ENCODE results near the gene TNFSF13. TPM values are rescaled to one million over a fixed set of nuclear protein-coding genes. Genes with fewer than 3 reads are reported as not detected.
A peak's percentile ranks its signal among the peaks of the same experiment; 100 is the strongest.

TNFSF13 gene
- polyA plus RNA-seq, 2 donors, result 5.4 to 5.6 TPM

DNA sequence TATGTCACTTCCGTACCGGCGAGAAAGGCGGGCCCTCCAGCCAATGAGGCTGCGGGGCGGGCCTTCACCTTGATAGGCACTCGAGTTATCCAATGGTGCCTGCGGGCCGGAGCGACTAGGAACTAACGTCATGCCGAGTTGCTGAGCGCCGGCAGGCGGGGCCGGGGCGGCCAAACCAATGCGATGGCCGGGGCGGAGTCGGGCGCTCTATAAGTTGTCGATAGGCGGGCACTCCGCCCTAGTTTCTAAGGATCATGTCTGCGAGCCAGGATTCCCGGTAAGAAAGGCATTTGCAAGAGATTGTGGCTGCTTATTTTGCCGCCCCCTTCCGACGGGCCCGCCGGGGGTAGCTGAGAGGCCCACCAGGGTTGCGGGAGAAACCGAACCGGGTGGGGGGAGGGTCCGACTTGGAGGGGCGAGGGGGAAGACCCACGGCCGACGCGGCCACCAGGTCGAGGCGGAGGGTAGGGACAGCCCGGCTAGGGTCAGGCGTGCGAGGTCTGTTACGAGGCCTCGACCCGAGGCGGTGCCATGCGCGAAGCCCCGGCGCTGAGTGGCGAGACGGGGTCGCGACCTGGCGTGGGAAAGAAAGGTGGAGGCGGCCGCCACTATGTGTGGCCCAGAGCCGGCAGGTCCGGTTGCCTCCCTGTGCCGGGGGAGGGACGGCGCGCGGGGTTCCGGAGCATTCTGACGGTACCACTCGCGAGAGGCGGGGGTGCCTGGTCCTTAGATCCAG lies 14.2 kb downstream of the TNFSF13 start:
- Histone ChIP-seq H3K9me3 (ENCODE audit: control insufficient read depth in 2 of 2, insufficient read depth in 1 of 2, low read depth in 1 of 2, low read length in 1 of 2) (no peaks in the 10 kb centered on the region), H3K4me1 (ENCODE audit: control insufficient read depth in 2 of 2, insufficient read depth in 2 of 2, low read length in 1 of 2) (peaks cover 0 to 7% of the 10 kb centered on the region in 2 donors), H3K27ac (ENCODE audit: low read depth in 2 of 2, low read length in 1 of 2) (peak overlapping the region; percentile 97 to 98), H3K27me3 (ENCODE audit: control insufficient read depth in 1 of 2, insufficient read depth in 2 of 2, low read length in 2 of 2) (no peaks in the 10 kb centered on the region), H3K36me3 (ENCODE audit: control insufficient read depth in 2 of 2, insufficient read depth in 2 of 2, low read length in 1 of 2) (peaks cover 22 to 40% of the 10 kb centered on the region in 2 donors), H3K4me3 (ENCODE audit: low read depth in 1 of 2, low read length in 2 of 2) (peak overlapping the region; percentile 97 to 99)
- WGBS, 2 donors, result 0 to 1% methylated on average over 72 to 73 of the region's 73 CpGs

GRCh38 chr17:7573324-7574080 lies 15.0 kb downstream of the TNFSF13 start:
- Histone ChIP-seq H3K27me3 (ENCODE audit: control insufficient read depth in 1 of 2, insufficient read depth in 2 of 2, low read length in 2 of 2) (no peaks in the 10 kb centered on the region), H3K4me1 (ENCODE audit: control insufficient read depth in 2 of 2, insufficient read depth in 2 of 2, low read length in 1 of 2) (peaks cover 0 to 7% of the 10 kb centered on the region in 2 donors), H3K4me3 (ENCODE audit: low read depth in 1 of 2, low read length in 2 of 2) (peak overlapping the region; percentile 97 to 99), H3K36me3 (ENCODE audit: control insufficient read depth in 2 of 2, insufficient read depth in 2 of 2, low read length in 1 of 2) (peaks cover 26 to 44% of the 10 kb centered on the region in 2 donors), H3K9me3 (ENCODE audit: control insufficient read depth in 2 of 2, insufficient read depth in 1 of 2, low read depth in 1 of 2, low read length in 1 of 2) (no peaks in the 10 kb centered on the region), H3K27ac (ENCODE audit: low read depth in 2 of 2, low read length in 1 of 2) (peak overlapping the region; percentile 97 to 98)
- 0% methylated on average over 43 to 71 of the region's 71 CpGs for WGBS, 2 donors

DNA sequence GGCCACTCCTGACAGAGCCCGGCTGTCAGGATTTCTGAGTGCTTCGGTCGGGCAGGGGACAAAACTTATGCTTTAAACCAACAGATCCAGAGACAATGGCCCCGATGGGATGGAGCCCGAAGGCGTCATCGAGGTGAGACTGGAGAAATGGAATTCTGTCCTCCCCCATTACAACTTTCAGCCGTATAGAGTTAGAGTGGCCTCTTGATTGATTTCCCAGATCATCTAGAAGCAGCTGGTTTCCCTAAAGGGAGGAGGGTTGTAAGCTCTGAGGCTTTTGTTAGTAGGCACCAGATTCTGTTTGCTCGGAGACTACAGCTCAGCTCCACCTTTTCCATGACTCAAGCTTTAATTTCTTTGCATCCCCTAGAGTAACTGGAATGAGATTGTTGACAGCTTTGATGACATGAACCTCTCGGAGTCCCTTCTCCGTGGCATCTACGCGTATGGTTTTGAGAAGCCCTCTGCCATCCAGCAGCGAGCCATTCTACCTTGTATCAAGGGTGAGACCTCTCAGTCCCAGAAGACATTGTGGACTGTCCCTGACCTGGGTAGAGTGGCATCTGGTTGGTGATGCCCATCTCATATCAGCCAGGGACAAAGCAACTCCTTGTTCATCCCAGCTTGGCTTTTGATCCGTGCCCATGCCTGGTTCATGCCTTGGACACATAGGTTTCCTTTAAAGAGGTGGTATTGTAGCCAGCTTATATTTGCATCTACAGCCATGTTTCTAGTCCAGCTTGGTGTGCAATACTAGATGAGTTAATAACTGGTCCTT lies 15.8 kb downstream of the TNFSF13 start:
- Histone ChIP-seq H3K4me1 (ENCODE audit: control insufficient read depth in 2 of 2, insufficient read depth in 2 of 2, low read length in 1 of 2) (peaks cover 0 to 11% of the 10 kb centered on the region in 2 donors), H3K9me3 (ENCODE audit: control insufficient read depth in 2 of 2, insufficient read depth in 1 of 2, low read depth in 1 of 2, low read length in 1 of 2) (no peaks in the 10 kb centered on the region), H3K36me3 (ENCODE audit: control insufficient read depth in 2 of 2, insufficient read depth in 2 of 2, low read length in 1 of 2) (peaks cover 24 to 49% of the 10 kb centered on the region in 2 donors), H3K27ac (ENCODE audit: low read depth in 2 of 2, low read length in 1 of 2) (peak overlapping the region; percentile 97 to 98), H3K27me3 (ENCODE audit: control insufficient read depth in 1 of 2, insufficient read depth in 2 of 2, low read length in 2 of 2) (no peaks in the 10 kb centered on the region), H3K4me3 (ENCODE audit: low read depth in 1 of 2, low read length in 2 of 2) (peak overlapping the region; percentile 97 to 99)
- WGBS, 2 donors, result 12 to 14% methylated on average over 15 of the region's 15 CpGs

DNA sequence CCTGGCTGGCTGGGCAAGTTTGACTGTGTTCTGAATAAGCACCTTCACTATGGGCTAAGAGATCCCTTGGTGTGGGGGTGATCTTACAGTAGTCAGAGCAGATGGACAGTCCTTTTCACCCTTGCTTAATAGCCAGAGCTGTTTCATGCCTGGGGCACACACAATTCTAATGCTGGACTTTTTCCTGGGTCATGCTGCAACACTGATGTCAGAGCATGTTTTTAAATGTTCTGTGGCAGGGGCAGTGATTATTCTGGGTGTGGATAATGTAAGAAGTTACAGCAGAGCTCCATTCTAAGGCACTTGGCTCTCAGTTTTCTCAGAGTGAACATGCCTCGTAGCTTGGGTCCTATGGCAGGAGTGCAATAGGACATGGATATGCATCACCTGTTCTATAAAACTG lies 16.9 kb downstream of the TNFSF13 start:
- Histone ChIP-seq H3K27me3 (ENCODE audit: control insufficient read depth in 1 of 2, insufficient read depth in 2 of 2, low read length in 2 of 2) (no peaks in the 10 kb centered on the region), H3K27ac (ENCODE audit: low read depth in 2 of 2, low read length in 1 of 2) (peak overlapping the region; percentile 65 to 98), H3K4me3 (ENCODE audit: low read depth in 1 of 2, low read length in 2 of 2) (peak overlapping the region in 1 of 2 donors; percentile 20), H3K9me3 (ENCODE audit: control insufficient read depth in 2 of 2, insufficient read depth in 1 of 2, low read depth in 1 of 2, low read length in 1 of 2) (no peaks in the 10 kb centered on the region), H3K4me1 (ENCODE audit: control insufficient read depth in 2 of 2, insufficient read depth in 2 of 2, low read length in 1 of 2) (peaks cover 0 to 18% of the 10 kb centered on the region in 2 donors), H3K36me3 (ENCODE audit: control insufficient read depth in 2 of 2, insufficient read depth in 2 of 2, low read length in 1 of 2) (peaks cover 24 to 44% of the 10 kb centered on the region in 2 donors)
- WGBS, 2 donors, result 48 to 63% methylated on average over 1 of the region's 1 CpG

- no peaks in the 10 kb centered on the region for H3K27me3 ChIP-seq (ENCODE audit: control insufficient read depth in 1 of 2, insufficient read depth in 2 of 2, low read length in 2 of 2)
- WGBS, 2 donors, result 62 to 70% methylated on average over 7 of the region's 7 CpGs
- peaks cover 0 to 23% of the 10 kb centered on the region in 2 donors for H3K4me1 ChIP-seq (ENCODE audit: control insufficient read depth in 2 of 2, insufficient read depth in 2 of 2, low read length in 1 of 2)
- peak overlapping the region; percentile 14 to 98 for H3K27ac ChIP-seq (ENCODE audit: low read depth in 2 of 2, low read length in 1 of 2)
- H3K9me3 ChIP-seq (ENCODE audit: control insufficient read depth in 2 of 2, insufficient read depth in 1 of 2, low read depth in 1 of 2, low read length in 1 of 2), result no peaks in the 10 kb centered on the region
- H3K4me3 ChIP-seq (ENCODE audit: low read depth in 1 of 2, low read length in 2 of 2), result peak overlapping the region in 1 of 2 donors; percentile 20
- H3K36me3 ChIP-seq (ENCODE audit: control insufficient read depth in 2 of 2, insufficient read depth in 2 of 2, low read length in 1 of 2), result peaks cover 24 to 42% of the 10 kb centered on the region in 2 donors
These were observed 17.4 kb downstream of the TNFSF13 start for GRCh38 chr17:7575959-7576358.

DNA sequence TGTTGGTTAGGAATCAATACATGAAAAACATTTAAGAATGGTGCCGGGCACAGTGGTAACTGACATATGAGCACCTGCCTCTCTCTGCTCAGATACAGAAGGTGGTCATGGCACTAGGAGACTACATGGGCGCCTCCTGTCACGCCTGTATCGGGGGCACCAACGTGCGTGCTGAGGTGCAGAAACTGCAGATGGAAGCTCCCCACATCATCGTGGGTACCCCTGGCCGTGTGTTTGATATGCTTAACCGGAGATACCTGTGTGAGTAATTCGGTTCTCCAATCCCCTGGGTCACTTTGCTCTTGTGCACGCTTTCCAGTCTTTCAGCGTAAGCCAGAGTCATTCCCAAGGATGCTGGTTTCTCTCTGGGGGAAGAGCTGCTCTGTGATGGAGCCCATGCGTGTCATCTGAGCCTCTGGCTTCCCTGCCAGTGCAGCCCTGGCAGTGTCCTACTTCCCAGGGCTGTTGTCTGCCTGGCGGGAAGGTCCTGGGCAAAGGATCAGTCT lies 17.9 kb downstream of the TNFSF13 start:
- no peaks in the 10 kb centered on the region for H3K9me3 ChIP-seq (ENCODE audit: control insufficient read depth in 2 of 2, insufficient read depth in 1 of 2, low read depth in 1 of 2, low read length in 1 of 2)
- H3K27me3 ChIP-seq (ENCODE audit: control insufficient read depth in 1 of 2, insufficient read depth in 2 of 2, low read length in 2 of 2), result no peaks in the 10 kb centered on the region
- H3K36me3 ChIP-seq (ENCODE audit: control insufficient read depth in 2 of 2, insufficient read depth in 2 of 2, low read length in 1 of 2), result peaks cover 24 to 42% of the 10 kb centered on the region in 2 donors
- 78 to 81% methylated on average over 14 of the region's 14 CpGs for WGBS, 2 donors
- H3K4me1 ChIP-seq (ENCODE audit: control insufficient read depth in 2 of 2, insufficient read depth in 2 of 2, low read length in 1 of 2), result peaks cover 0 to 26% of the 10 kb centered on the region in 2 donors
- no peak overlapping the region for H3K4me3 ChIP-seq (ENCODE audit: low read depth in 1 of 2, low read length in 2 of 2)
- H3K27ac ChIP-seq (ENCODE audit: low read depth in 2 of 2, low read length in 1 of 2), result peak overlapping the region in 1 of 2 donors; percentile 61

DNA sequence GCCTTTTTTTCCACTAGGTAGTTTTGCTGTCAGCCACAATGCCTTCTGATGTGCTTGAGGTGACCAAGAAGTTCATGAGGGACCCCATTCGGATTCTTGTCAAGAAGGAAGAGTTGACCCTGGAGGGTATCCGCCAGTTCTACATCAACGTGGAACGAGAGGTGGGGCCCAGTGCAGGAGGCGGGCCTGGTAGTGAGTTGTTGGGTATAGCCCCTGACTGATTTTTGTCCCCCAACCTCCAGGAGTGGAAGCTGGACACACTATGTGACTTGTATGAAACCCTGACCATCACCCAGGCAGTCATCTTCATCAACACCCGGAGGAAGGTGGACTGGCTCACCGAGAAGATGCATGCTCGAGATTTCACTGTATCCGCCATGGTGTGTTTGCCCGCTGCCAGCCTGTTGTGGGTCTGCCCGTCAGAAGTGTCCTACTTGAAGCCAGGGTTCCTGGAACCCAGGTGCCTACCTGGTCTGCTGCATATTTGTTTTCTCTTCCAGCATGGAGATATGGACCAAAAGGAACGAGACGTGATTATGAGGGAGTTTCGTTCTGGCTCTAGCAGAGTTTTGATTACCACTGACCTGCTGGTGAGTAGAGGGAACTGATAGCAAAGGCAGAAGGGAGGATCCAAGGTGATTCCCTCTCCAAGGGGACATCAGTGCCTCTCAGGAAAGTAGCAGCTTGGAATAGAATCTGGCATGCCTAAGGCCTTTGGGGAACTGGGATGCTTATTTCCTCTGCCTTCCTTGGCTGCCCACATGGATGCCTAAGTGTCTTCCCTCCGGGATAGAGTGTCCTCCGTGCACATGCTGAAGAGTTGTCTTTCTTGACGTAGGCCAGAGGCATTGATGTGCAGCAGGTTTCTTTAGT lies 19.0 kb downstream of the TNFSF13 start:
- Histone ChIP-seq H3K9me3 (ENCODE audit: control insufficient read depth in 2 of 2, insufficient read depth in 1 of 2, low read depth in 1 of 2, low read length in 1 of 2) (no peaks in the 10 kb centered on the region), H3K27ac (ENCODE audit: low read depth in 2 of 2, low read length in 1 of 2) (peak overlapping the region; percentile 2 to 50), H3K4me3 (ENCODE audit: low read depth in 1 of 2, low read length in 2 of 2) (no peak overlapping the region), H3K4me1 (ENCODE audit: control insufficient read depth in 2 of 2, insufficient read depth in 2 of 2, low read length in 1 of 2) (peaks cover 0 to 32% of the 10 kb centered on the region in 2 donors), H3K27me3 (ENCODE audit: control insufficient read depth in 1 of 2, insufficient read depth in 2 of 2, low read length in 2 of 2) (no peaks in the 10 kb centered on the region), H3K36me3 (ENCODE audit: control insufficient read depth in 2 of 2, insufficient read depth in 2 of 2, low read length in 1 of 2) (peaks cover 24 to 42% of the 10 kb centered on the region in 2 donors)
- 71 to 75% methylated on average over 17 of the region's 17 CpGs for WGBS, 2 donors

DNA sequence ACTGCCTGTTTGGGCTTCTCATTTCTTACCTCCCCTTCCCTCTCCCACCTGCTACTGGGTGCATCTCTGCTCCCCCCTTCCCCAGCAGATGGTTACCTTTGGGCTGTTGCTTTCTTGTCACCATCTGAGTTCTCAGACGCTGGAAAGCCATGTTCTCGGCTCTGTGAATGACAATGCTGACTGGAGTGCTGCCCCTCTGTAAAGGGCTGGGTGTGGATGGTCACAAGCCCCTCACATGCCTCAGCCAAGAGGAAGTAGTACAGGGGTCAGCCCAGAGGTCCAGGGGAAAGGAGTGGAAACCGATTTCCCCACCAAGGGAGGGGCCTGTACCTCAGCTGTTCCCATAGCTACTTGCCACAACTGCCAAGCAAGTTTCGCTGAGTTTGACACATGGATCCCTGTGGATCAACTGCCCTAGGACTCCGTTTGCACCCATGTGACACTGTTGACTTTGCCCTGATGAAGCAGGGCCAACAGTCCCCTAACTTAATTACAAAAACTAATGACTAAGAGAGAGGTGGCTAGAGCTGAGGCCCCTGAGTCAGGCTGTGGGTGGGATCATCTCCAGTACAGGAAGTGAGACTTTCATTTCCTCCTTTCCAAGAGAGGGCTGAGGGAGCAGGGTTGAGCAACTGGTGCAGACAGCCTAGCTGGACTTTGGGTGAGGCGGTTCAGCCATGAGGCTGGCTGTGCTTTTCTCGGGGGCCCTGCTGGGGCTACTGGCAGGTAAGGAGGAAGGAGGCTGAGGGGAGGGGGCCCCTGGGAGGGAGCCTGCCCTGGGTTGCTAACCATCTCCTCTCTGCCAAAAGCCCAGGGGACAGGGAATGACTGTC lies 20.7 kb downstream of the TNFSF13 start, which contains the start of gene CD68:
CD68 (plus strand) TSS at position 638 of the 833 bp plus-strand sequence; CDS start at position 678, 40 bp downstream.
- H3K36me3 ChIP-seq (ENCODE audit: control insufficient read depth in 2 of 2, insufficient read depth in 2 of 2, low read length in 1 of 2), result peaks cover 21 to 42% of the 10 kb centered on the region in 2 donors
- H3K4me1 ChIP-seq (ENCODE audit: control insufficient read depth in 2 of 2, insufficient read depth in 2 of 2, low read length in 1 of 2), result peaks cover 6 to 40% of the 10 kb centered on the region in 2 donors
- H3K27me3 ChIP-seq (ENCODE audit: control insufficient read depth in 1 of 2, insufficient read depth in 2 of 2, low read length in 2 of 2), result no peaks in the 10 kb centered on the region
- no peaks in the 10 kb centered on the region for H3K9me3 ChIP-seq (ENCODE audit: control insufficient read depth in 2 of 2, insufficient read depth in 1 of 2, low read depth in 1 of 2, low read length in 1 of 2)
- H3K27ac ChIP-seq (ENCODE audit: low read depth in 2 of 2, low read length in 1 of 2), result peak within 1 kb of the TSS; percentile 96 to 99
- 14 to 16% methylated on average over 7 of the region's 7 CpGs for WGBS, 2 donors
- H3K4me3 ChIP-seq (ENCODE audit: low read depth in 1 of 2, low read length in 2 of 2), result peak within 1 kb of the TSS; percentile 23 to 46

Data from esophagus (tissue), 2 donors.